AG04450 (cell line): Measurements from ENCODE around the gene FOXS1. TPM values are rescaled to one million over a fixed set of nuclear protein-coding genes. Genes with fewer than 3 reads are reported as not detected.

Source experiments
- CTCF ChIA-PET: fragments of 300-600, 350-600 bp; formaldehyde crosslinking; extraction: SDS; loops from one replicate; lab custom pipeline; 2022; ENCODE audit warnings: antibody characterized with exemption, inconsistent platforms; lab: Charles Lee
- POLR2A ChIA-PET: fragments of 350-600 bp; formaldehyde crosslinking; extraction: SDS; loops from one replicate; lab custom pipeline; 2021; ENCODE audit warnings: antibody characterized with exemption, inconsistent platforms; lab: Yijun Ruan, JAX
- DNase-seq: peaks from one replicate; pipeline ENCODE4 v3.0.0-alpha.2; 2011; ENCODE audit warnings: low read depth, low spot score
- H3K27ac ChIP-seq: one replicate; pipeline ENCODE4 v1.5.1; 2012; ENCODE audit warnings: low read depth, low read length, control low read depth
- H3K27me3 ChIP-seq: one replicate; pipeline ENCODE4 v1.6.0; 2012; ENCODE audit warnings: low read length; ENCODE audit not compliant: control insufficient read depth, insufficient read depth
- H3K4me3 ChIP-seq: 2 replicates; pipeline ENCODE4 v1.5.1; 2011; ENCODE audit warnings: mild to moderate bottlenecking, low read depth, low read length, control low read depth
- H3K9me3 ChIP-seq: 2 replicates; pipeline ENCODE4 v1.5.1; 2012; ENCODE audit warnings: low read length; ENCODE audit not compliant: control insufficient read depth, insufficient read depth
- CTCF ChIP-seq: IDR thresholded peaks from 2 replicates; pipeline ENCODE4 v1.5.1; 2011; ENCODE audit warnings: low read depth, low read length, control low read depth, inconsistent platforms
- polyA plus RNA-seq: library from polyadenylated mRNA; depleted of rRNA; stranded (reverse); fragments of >200 nt; gene quantifications from 2 replicates; pipeline ENCODE4 v1.2.3, GENCODE V29; 2011

The FOXS1 gene
- polyA plus RNA-seq, 1 experiment = not detected

- Histone ChIP-seq H3K27ac (no peak overlapping the region), H3K27me3 (peaks cover 62% of the 10 kb centered on the region), H3K9me3 (no peaks in the 10 kb centered on the region), H3K4me3 (no peak overlapping the region)
- ChIA-PET CTCF (interaction anchor here (2.7 kb wide), 1 partner anchor 14 kb away, joined by 14 read pairs; no protein-coding TSS in a partner anchor), POLR2A (no interaction called here)
- no peak for DNase-seq
- TF ChIP-seq CTCF = no peak
Observed at GRCh38 chr20:31866221-31866620, 20.8 kb upstream of the FOXS1 start.

GRCh38 chr20:31864521-31865400 lies 19.4 kb upstream of the FOXS1 start:
- no peak for TF ChIP-seq CTCF
- Histone ChIP-seq H3K9me3 (no peaks in the 10 kb centered on the region), H3K4me3 (no peak overlapping the region), H3K27me3 (peaks cover 63% of the 10 kb centered on the region), H3K27ac (no peak overlapping the region)
- POLR2A ChIA-PET = no interaction called here
- no peak for DNase-seq
- CTCF ChIA-PET = interaction anchor here (4.2 kb wide), 1 partner anchor 12 kb away, joined by 30 read pairs; no protein-coding TSS in a partner anchor

GRCh38 chr20:31863296-31864085 lies 18.1 kb upstream of the FOXS1 start:
- TF ChIP-seq CTCF = no peak
- H3K4me3 ChIP-seq = no peak overlapping the region
- no peak for DNase-seq
- POLR2A ChIA-PET = no interaction called here
- H3K27ac ChIP-seq = no peak overlapping the region
- CTCF ChIA-PET = interaction anchor here (4.2 kb wide), 1 partner anchor 10 kb away, joined by 30 read pairs; no protein-coding TSS in a partner anchor
- H3K27me3 ChIP-seq = peaks cover 61% of the 10 kb centered on the region
- no peaks in the 10 kb centered on the region for H3K9me3 ChIP-seq

GRCh38 chr20:31862506-31862905 lies 17.1 kb upstream of the FOXS1 start:
- peaks cover 67% of the 10 kb centered on the region for H3K27me3 ChIP-seq

More at GRCh38 chr20:31862506-31862905, 17.1 kb upstream of the FOXS1 start:
- DNase-seq = no peak
- ChIA-PET POLR2A (no interaction called here), CTCF (interaction anchor here (4.2 kb wide), 1 partner anchor 9 kb away, joined by 30 read pairs; no protein-coding TSS in a partner anchor)
- H3K9me3 ChIP-seq = no peaks in the 10 kb centered on the region
- no peak overlapping the region for H3K27ac ChIP-seq
- TF ChIP-seq CTCF = no peak
- no peak overlapping the region for H3K4me3 ChIP-seq
